ENCODE data around the gene ZNF770. TPM values are rescaled to one million over a fixed set of nuclear protein-coding genes. Genes with fewer than 3 reads are reported as not detected.

ZNF770 gene
- total and polyA plus RNA-seq, 2 of the 4 experiments (the other 2 are of a cell fraction) = 9.4 to 26.5 TPM

DNA sequence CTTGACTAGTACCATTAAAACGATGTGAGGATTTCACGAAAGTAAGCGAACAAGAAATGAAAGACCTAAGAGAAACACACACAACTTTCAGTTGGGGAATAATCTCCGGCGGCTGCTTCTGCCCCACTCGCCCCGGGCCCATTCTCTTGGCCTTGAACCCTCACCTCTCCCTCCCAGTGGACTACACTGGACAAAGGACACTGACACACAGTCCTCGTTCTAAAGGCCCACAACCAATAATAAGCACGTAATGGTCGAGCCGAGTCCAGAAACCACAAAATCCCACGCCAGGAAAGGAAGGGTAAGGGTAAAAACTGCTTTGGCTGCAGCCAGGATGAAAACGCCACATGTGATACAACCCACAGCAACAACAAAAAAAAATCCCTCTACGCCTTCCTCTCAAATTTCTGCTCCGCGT, 469 bp downstream of the ZNF770 start:
- Histone ChIP-seq H3K56ac (ENCODE audit: extremely low read depth, insufficient read depth, low read length) (peak overlapping the region; percentile 90), H3K9ac (ENCODE audit: low read depth, low read length) (peak overlapping the region; percentile 93), H3K18ac (ENCODE audit: low read depth, low read length) (peak overlapping the region; percentile 29; the same call in 1 of the 2 replicates), H4K91ac (ENCODE audit: insufficient read depth, low read depth, low read length) (peak overlapping the region; percentile 86), H3K9me1 (ENCODE audit: insufficient read depth, low read length) (0 out of 2 replicates have a peak, but pooled peaks cover 2% of the 10 kb centered on the region), H3K23ac (ENCODE audit: low read depth, low read length) (peak overlapping the region; percentile 82), H3K36me3 (ENCODE audit: control insufficient read depth, insufficient read depth, low read length) (peaks cover 6% of the 10 kb centered on the region), H3K4me3 (ENCODE audit: insufficient read depth, low read depth, low read length) (peak overlapping the region; percentile 82), H3K4me2 (ENCODE audit: low read depth, low read length) (peak overlapping the region; percentile 100), H3K27me3 (ENCODE audit: control insufficient read depth, insufficient read depth, low read length) (no peaks in the 10 kb centered on the region), H2BK20ac (ENCODE audit: low read depth, low read length) (no peak overlapping the region), H3K27ac (ENCODE audit: insufficient read depth, low read length) (peak overlapping the region; percentile 93), H4K8ac (ENCODE audit: low read depth in 2 of 2, low read length in 2 of 2) (peak overlapping the region; percentile 92 to 96), H2BK15ac (ENCODE audit: low read depth, low read length) (no peak overlapping the region), H2BK120ac (ENCODE audit: low read depth, low read length) (no peak overlapping the region; the same call in 1 of the 2 replicates), H4K5ac (ENCODE audit: low read depth, low read length) (peak overlapping the region; percentile 59), H3K79me1 (ENCODE audit: low read depth in 1 of 2, low read length in 2 of 2) (peaks cover 5 to 25% of the 10 kb centered on the region in 2 experiments; a peak in 3 of 4 replicates), H2AK9ac (replicated peaks; ENCODE audit: low read depth, low read length, poor library complexity) (peak overlapping the region; percentile 97), H3K9me3 (ENCODE audit: control insufficient read depth, insufficient read depth, low read length) (no peaks in the 10 kb centered on the region), H4K20me1 (ENCODE audit: insufficient read depth, low read length) (peaks cover 9% of the 10 kb centered on the region; the same call in 1 of the 2 replicates), H2AFZ (replicated peaks; ENCODE audit: low read length, poor library complexity) (peak overlapping the region; percentile 99), H2AK5ac (ENCODE audit: low read depth, low read length) (peak overlapping the region; percentile 85), H3K14ac (replicated peaks; ENCODE audit: low read depth, low read length) (peak overlapping the region; percentile 90), H3K4me1 (ENCODE audit: control insufficient read depth, insufficient read depth, low read length) (peaks cover 5% of the 10 kb centered on the region), H3K4ac (ENCODE audit: low read depth, low read length) (peak overlapping the region; percentile 84), H2BK5ac (ENCODE audit: low read depth, low read length, poor library complexity, severe bottlenecking) (peak overlapping the region; percentile 86)
- TSS peak; percentile 26 for BruUV-seq (replicated peaks)
- in situ Hi-C loops (cut with MboI; ENCODE audit: low sequenced_read_pairs) (no loop called here), dilution Hi-C loops (cut with HindIII; ENCODE audit: low sequenced_read_pairs, unreplicated experiment) (no loop called here), intact Hi-C loops (cut with micrococcal nuclease) (loop anchor here (5.0 kb wide), 1 partner anchor 80 kb away; no protein-coding TSS in a partner anchor)
- WGBS, 2 experiments (ENCODE audit: extremely low coverage in 2 of 2, insufficient read length in 1 of 2) = no CpG with 5 or more reads among the region's 16 CpGs
- CTCF ChIA-PET = interaction anchor here (0.9 kb wide), 1 partner anchor 18 kb away, joined by 4 read pairs; the partner anchor contains the start of gene AQR
- TF ChIP-seq RCOR1 (IDR thresholded peaks at IDR 0.05; ENCODE audit: insufficient replicate concordance, low read length) (no peak), MAFK (IDR thresholded peaks at IDR 0.05; ENCODE audit: low read depth, low read length) (no peak), CHD1 (IDR thresholded peaks at IDR 0.05; ENCODE audit: low read depth, low read length) (no peak), RAD21 (IDR thresholded peaks at IDR 0.05; ENCODE audit: low read length) (no peak)
- peak; percentile 5 for ATAC-seq (ENCODE audit: low read depth)
- DNase-seq = peak; percentile 43
- POLR2A ChIA-PET (ENCODE audit: unreplicated experiment) = interaction anchor here (0.5 to 1.4 kb wide), 3 partner anchors 12 to 366 kb away, joined by 3 to 11 read pairs (median 4); no protein-coding TSS in a partner anchor
